H1 (cell line): Measurements from ENCODE around the gene GPS1. TPM values are rescaled to one million over a fixed set of nuclear protein-coding genes. Genes with fewer than 3 reads are reported as not detected.

Experiments
- CTCF ChIA-PET: fragments of 300-600 bp; sonication (Branson Sonifier 250); formaldehyde crosslinking; loops from one replicate; lab custom pipeline; 2021; ENCODE audit not compliant: partially characterized antibody; lab: Charles Lee
- POLR2A ChIA-PET: fragments of 300-600 bp; sonication (Branson Sonifier 250); formaldehyde crosslinking; loops from one replicate; lab custom pipeline; 2021; ENCODE audit warnings: inconsistent platforms; ENCODE audit not compliant: partially characterized antibody; lab: Charles Lee
- DNase-seq, 2 experiments: peaks; one replicate each; pipeline versions ENCODE4 v3.0.0 to v3.0.0-alpha.2; 2010 to 2022; ENCODE audit warnings: low spot score in 2 of 2, low read depth in 1 of 2, mixed read lengths in 1 of 2
- FAIRE-seq: peaks from 2 replicates; lab custom pipeline; 2011; peaks lifted over from hg19 to GRCh38; lab: Jason Lieb, UNC
- H2AFZ ChIP-seq: 2 replicates; pipeline ENCODE4 v1.8.1; 2012; ENCODE audit warnings: low read length, inconsistent platforms
- H2AK5ac ChIP-seq: 2 replicates; pipeline ENCODE4 v1.6.1; 2013; ENCODE audit warnings: low read depth, low read length
- H2BK120ac ChIP-seq: replicated peaks from 2 replicates; pipeline ENCODE3; 2013; ENCODE audit warnings: low read depth, low read length, inconsistent platforms
- H2BK12ac ChIP-seq: 2 replicates; pipeline ENCODE4 v1.6.1; 2013; ENCODE audit warnings: low read depth, low read length
- H2BK15ac ChIP-seq: 2 replicates; pipeline ENCODE4 v1.6.1; 2013; ENCODE audit warnings: low read length
- H2BK20ac ChIP-seq: 2 replicates; pipeline ENCODE4 v1.6.1; 2013; ENCODE audit warnings: low read length
- H2BK5ac ChIP-seq: 2 replicates; pipeline ENCODE4 v1.6.1; 2013; ENCODE audit warnings: low read depth, low read length
- H3K14ac ChIP-seq: 2 replicates; pipeline ENCODE4 v1.6.1; 2013; ENCODE audit warnings: inconsistent platforms; ENCODE audit not compliant: insufficient read length
- H3K18ac ChIP-seq: 2 replicates; pipeline ENCODE4 v1.6.1; 2013; ENCODE audit warnings: low read length; ENCODE audit errors: extremely low read depth
- H3K23ac ChIP-seq: 2 replicates; pipeline ENCODE4 v1.6.1; 2013; ENCODE audit warnings: inconsistent platforms; ENCODE audit not compliant: insufficient read length
- H3K23me2 ChIP-seq: 2 replicates; pipeline ENCODE4 v1.6.1; 2013; ENCODE audit warnings: low read depth, low read length
- H3K27ac ChIP-seq: 2 replicates; pipeline ENCODE4 v1.6.1; 2011; ENCODE audit warnings: low read depth, low read length, inconsistent platforms
- H3K27me3 ChIP-seq, 4 experiments: replicated peaks in 1 of 4; 1 replicate in 1 of 4; 2 replicates in 3 of 4; pipeline versions ENCODE4 v1.6.1 to v1.8.1; 2011 to 2013; ENCODE audit warnings: low read length in 3 of 4, mild to moderate bottlenecking in 3 of 4, inconsistent platforms in 2 of 4, mixed read lengths in 2 of 4, moderate library complexity in 1 of 4; ENCODE audit not compliant: control insufficient read depth in 3 of 4, insufficient read depth in 3 of 4; ENCODE audit errors: extremely low read depth in 1 of 4
- H3K36me3 ChIP-seq, 4 experiments: 2 replicates each; pipeline versions ENCODE4 v1.6.1 to v1.8.1; 2011 to 2013; ENCODE audit warnings: mild to moderate bottlenecking in 4 of 4, low read length in 3 of 4, moderate library complexity in 2 of 4, control low read depth in 1 of 4, inconsistent platforms in 1 of 4; ENCODE audit not compliant: insufficient read depth in 4 of 4, control insufficient read depth in 2 of 4
- H3K4ac ChIP-seq: replicated peaks from 2 replicates; pipeline ENCODE3; 2013; ENCODE audit warnings: low read length, low read depth, mixed read lengths, inconsistent platforms; ENCODE audit not compliant: insufficient read length
- H3K4me1 ChIP-seq, 4 experiments: replicated peaks in 1 of 4; 1 replicate in 1 of 4; 2 replicates in 3 of 4; pipeline versions ENCODE4 v1.6.1 to v1.8.1; 2011 to 2013; ENCODE audit warnings: low read length in 3 of 4, inconsistent platforms in 2 of 4, mixed read lengths in 1 of 4; ENCODE audit not compliant: insufficient read depth in 4 of 4, control insufficient read depth in 3 of 4
- H3K4me2 ChIP-seq, 2 experiments: 2 replicates each; pipeline versions ENCODE4 v1.6.1 to v1.8.1; 2011 to 2013; ENCODE audit warnings: low read depth in 2 of 2, low read length in 2 of 2, control low read depth in 1 of 2, inconsistent platforms in 1 of 2, mild to moderate bottlenecking in 1 of 2; ENCODE audit not compliant: insufficient read depth in 1 of 2
- H3K4me3 ChIP-seq, 4 experiments: fragments of 200-600, 300-600 bp in 1 of 4; sonication (generic), shearing (Covaris generic), sonication (Bioruptor Twin) in 1 of 4; 2 replicates each; pipeline versions ENCODE4 v1.5.1 to v1.8.1; 2011 to 2016; ENCODE audit warnings: low read length in 4 of 4, low read depth in 3 of 4, control low read depth in 2 of 4, inconsistent platforms in 2 of 4, mild to moderate bottlenecking in 2 of 4, mixed read lengths in 1 of 4, moderate library complexity in 1 of 4; ENCODE audit not compliant: insufficient read depth in 2 of 4; ENCODE audit errors: extremely low read depth in 1 of 4
- H3K56ac ChIP-seq: replicated peaks from 2 replicates; pipeline ENCODE3; 2013; ENCODE audit warnings: low read depth, mild to moderate bottlenecking, mixed read lengths, low read length, inconsistent platforms; ENCODE audit not compliant: insufficient read length
- H3K79me1 ChIP-seq: 2 replicates; pipeline ENCODE4 v1.6.1; 2013; ENCODE audit warnings: low read depth, low read length, control low read depth
- H3K79me2 ChIP-seq, 2 experiments: 2 replicates each; pipeline versions ENCODE4 v1.6.1 to v1.8.1; 2012 to 2013; ENCODE audit warnings: low read length in 2 of 2, mild to moderate bottlenecking in 2 of 2, inconsistent platforms in 1 of 2; ENCODE audit not compliant: insufficient read depth in 2 of 2, control insufficient read depth in 1 of 2
- H3K9ac ChIP-seq, 4 experiments: replicated peaks in 1 of 4; 1 replicate in 1 of 4; 2 replicates in 3 of 4; pipeline versions ENCODE4 v1.6.1 to v1.8.1; 2011 to 2013; ENCODE audit warnings: low read depth in 3 of 4, low read length in 3 of 4, control low read depth in 2 of 4, mild to moderate bottlenecking in 2 of 4, moderate library complexity in 2 of 4, inconsistent platforms in 1 of 4; ENCODE audit errors: extremely low read depth in 1 of 4
- H3K9me3 ChIP-seq, 2 experiments: 2 replicates each; pipeline versions ENCODE4 v1.6.1 to v1.8.1; 2012 to 2013; ENCODE audit warnings: mild to moderate bottlenecking in 2 of 2, moderate library complexity in 2 of 2, control low read depth in 1 of 2, inconsistent platforms in 1 of 2, low read depth in 1 of 2, low read length in 1 of 2, mixed read lengths in 1 of 2; ENCODE audit not compliant: insufficient read depth in 2 of 2
- H4K20me1 ChIP-seq, 2 experiments: replicated peaks in 1 of 2; 2 replicates each; pipeline versions ENCODE3 to v1.8.1; 2011 to 2013; ENCODE audit warnings: inconsistent platforms in 2 of 2, low read length in 2 of 2, mild to moderate bottlenecking in 1 of 2; ENCODE audit not compliant: insufficient read depth in 2 of 2, control insufficient read depth in 1 of 2
- H4K5ac ChIP-seq: 2 replicates; pipeline ENCODE4 v1.6.1; 2013; ENCODE audit warnings: low read length, low read depth, mixed read lengths, inconsistent platforms; ENCODE audit not compliant: insufficient read length
- H4K8ac ChIP-seq: 2 replicates; pipeline ENCODE4 v1.8.0; 2013; ENCODE audit warnings: mild to moderate bottlenecking, moderate library complexity, low read length, inconsistent platforms; ENCODE audit not compliant: insufficient read depth; ENCODE audit errors: extremely low read depth
- H4K91ac ChIP-seq: replicated peaks from 2 replicates; pipeline ENCODE3; 2013; ENCODE audit warnings: low read length, mixed read lengths, inconsistent platforms; ENCODE audit not compliant: insufficient read length
- ATF3 ChIP-seq: IDR thresholded peaks from 2 replicates; pipeline ENCODE4 v1.6.1; 2011; ENCODE audit warnings: low read depth, mild to moderate bottlenecking, low read length; ENCODE audit not compliant: insufficient read depth
- BACH1 ChIP-seq: IDR thresholded peaks from 2 replicates; pipeline ENCODE4 v1.6.1; 2012; ENCODE audit warnings: low read length, improper control_type of control experiment
- CHD1 ChIP-seq: IDR thresholded peaks from 2 replicates; pipeline ENCODE4 v1.6.1; 2012; ENCODE audit warnings: low read depth, low read length, improper control_type of control experiment
- FOSL1 ChIP-seq: IDR thresholded peaks from 2 replicates; pipeline ENCODE4 v1.6.1; 2011; ENCODE audit warnings: mild to moderate bottlenecking, low read depth, low read length, moderate library complexity; ENCODE audit not compliant: insufficient read depth
- HDAC2 ChIP-seq, 2 experiments: fragments of 300-600 bp in 1 of 2; sonication (generic) in 1 of 2; IDR thresholded peaks; 2 replicates each; pipeline ENCODE4 v1.6.1; 2011 to 2012; ENCODE audit warnings: low read depth in 2 of 2, low read length in 2 of 2, mild to moderate bottlenecking in 2 of 2, moderate library complexity in 2 of 2, borderline replicate concordance in 1 of 2, inconsistent platforms in 1 of 2
- HDAC6 ChIP-seq: IDR thresholded peaks from one replicate; pipeline ENCODE4 v1.7.1; 2012; ENCODE audit warnings: low read depth, mild to moderate bottlenecking, inconsistent platforms, low read length, moderate library complexity
- RAD21 ChIP-seq, 2 experiments: IDR thresholded peaks in 1 of 2; conservative IDR thresholded peaks in 1 of 2; 2 replicates each; pipeline ENCODE4 v1.6.1; 2011; ENCODE audit warnings: low read depth in 2 of 2, low read length in 2 of 2, improper control_type of control experiment in 1 of 2, inconsistent platforms in 1 of 2, mild to moderate bottlenecking in 1 of 2, moderate library complexity in 1 of 2
- SP2 ChIP-seq: IDR thresholded peaks from 2 replicates; pipeline ENCODE4 v1.6.1; 2012; ENCODE audit warnings: mild to moderate bottlenecking, low read length, inconsistent platforms
- WGBS, 2 experiments: shearing (Covaris generic) in 1 of 2; methylation state at CpG; one replicate each; pipeline versions ENCODE4 v1.1.6 to v1.1.7; 2013 to 2015; ENCODE audit warnings: low lambda C conversion rate in 2 of 2, mixed read lengths in 2 of 2, inconsistent platforms in 1 of 2, low coverage in 1 of 2, missing lambda C conversion rate in 1 of 2; ENCODE audit not compliant: insufficient replicate concordance in 2 of 2, insufficient coverage in 1 of 2, insufficient read length in 1 of 2; ENCODE audit errors: extremely low coverage in 1 of 2, missing lambda C conversion rate in 1 of 2; 5-methylcytosine and 5-hydroxymethylcytosine counted together
- polyA plus RNA-seq, 7 experiments: library from polyadenylated mRNA; depleted of rRNA in 3 of 7; stranded (reverse) in 5 of 7; unstranded in 2 of 7; fragments of >200 nt in 5 of 7; fragments of 200-250 nt in 2 of 7; gene quantifications; 1 replicate in 5 of 7; 2 replicates in 1 of 7; 4 replicates in 1 of 7; pipeline versions ENCODE4 v1.2.1 to v1.2.3, GENCODE V29; 2011 to 2013; ENCODE audit warnings: missing spikeins in 2 of 7, mixed read lengths in 2 of 7
- total RNA-seq: library from RNA; stranded (reverse); fragmentation: NEBNext Ultra II Directional; extraction: Animal tissue kit (Norgen Biotek cat#: 25700); gene quantifications from 2 replicates; pipeline ENCODE4 v1.2.1, GENCODE V29; 2021
- TF ChIP-seq, protein P1 (sequence below): IDR thresholded peaks from 2 replicates; pipeline ENCODE4 v1.6.1; 2012; ENCODE audit warnings: inconsistent platforms

GPS1 gene
- total and polyA plus RNA-seq, 2 of the 8 experiments (the other 6 are each of a cell fraction or from before 2014, with no cell fraction given): 153 to 277 TPM

GRCh38 chr17:82105882-82106687 lies 54.4 kb downstream of the GPS1 start:
- Histone ChIP-seq H2AK5ac (no peak overlapping the region), H2BK15ac (peak overlapping the region; percentile 93; the same call in 1 of the 2 replicates), H3K4ac (peak overlapping the region; percentile 40), H2AFZ (no peak overlapping the region), H3K4me1 (peaks cover 0 to 49% (median 42%) of the 10 kb centered on the region in 4 experiments; a peak in 6 of 7 replicates), H3K36me3 (no peaks in the 10 kb centered on the region), H3K27me3 (no peaks in the 10 kb centered on the region), H3K18ac (no peak overlapping the region), H2BK120ac (no peak overlapping the region), H2BK12ac (peak overlapping the region; percentile 81; the same call in 1 of the 2 replicates), H3K14ac (no peak overlapping the region), H2BK20ac (0 out of 2 replicates have a peak overlapping the region, but pooled peaks have one; percentile 61), H3K4me2 (peak overlapping the region; percentile 2 to 28; a peak in 3 of 4 replicates), H3K56ac (no peak overlapping the region), H4K91ac (no peak overlapping the region), H3K79me1 (no peaks in the 10 kb centered on the region; the same call in none of the 2 replicates), H3K4me3 (no peak overlapping the region), H3K23ac (no peak overlapping the region), H3K79me2 (no peaks in the 10 kb centered on the region), H4K20me1 (peaks cover 0 to 2% of the 10 kb centered on the region in 2 experiments), H3K9ac (no peak overlapping the region), H3K27ac (no peak overlapping the region), H3K23me2 (no peaks in the 10 kb centered on the region), H4K8ac (no peak overlapping the region), H3K9me3 (no peaks in the 10 kb centered on the region), H2BK5ac (0 out of 2 replicates have a peak overlapping the region, but pooled peaks have one; percentile 57), H4K5ac (no peak overlapping the region)
- 52% methylated on average over 24 of the region's 24 CpGs; no CpG with 5 or more reads in 1 of the 2 experiments for WGBS, 2 experiments
- ChIA-PET POLR2A (interaction anchor here (0.7 to 2.4 kb wide), 10 partner anchors 8 to 179 kb away, joined by 3 to 14 read pairs (median 3); partner anchors contain the start of genes CENPX, CSNK1D, FASN and MAFG), CTCF (interaction anchor here (0.8 to 6.5 kb wide), 21 partner anchors 10 to 299 kb away, joined by 3 to 61 read pairs (median 5); partner anchors contain the start of gene DCXR)
- FAIRE-seq (no peak), DNase-seq (peak; percentile 43 to 79)
- TF ChIP-seq BACH1 (no peak), FOSL1 (no peak), HDAC2 (IDR thresholded peaks at IDR 0.05; ENCODE audit: borderline replicate concordance in 1 of 2, low read depth in 2 of 2, low read length in 2 of 2) (peak in 1 of 2 experiments; percentile 69; a peak in 1 of 4 replicates), HDAC6 (no peak), ATF3 (no peak), SP2 (no peak), RAD21 (IDR thresholded peaks at IDR 0.05 in 1 of 2, conservative IDR thresholded peaks at IDR 0.05 in 1 of 2; ENCODE audit: low read depth in 2 of 2, low read length in 2 of 2) (peak; percentile 35 to 53), CHD1 (no peak)
- TF ChIP-seq, protein P1, sequence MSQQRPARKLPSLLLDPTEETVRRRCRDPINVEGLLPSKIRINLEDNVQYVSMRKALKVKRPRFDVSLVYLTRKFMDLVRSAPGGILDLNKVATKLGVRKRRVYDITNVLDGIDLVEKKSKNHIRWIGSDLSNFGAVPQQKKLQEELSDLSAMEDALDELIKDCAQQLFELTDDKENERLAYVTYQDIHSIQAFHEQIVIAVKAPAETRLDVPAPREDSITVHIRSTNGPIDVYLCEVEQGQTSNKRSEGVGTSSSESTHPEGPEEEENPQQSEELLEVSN: 0 out of 2 replicates have a peak, but pooled peaks have one; percentile 23
